Measurements from ENCODE around the gene ACSF3.

- TF ChIP-seq GATA2 (IDR thresholded peaks at IDR 0.05; ENCODE audit: low read depth, low read length) = no peak
- no peak for TF ChIP-seq GATA3 (IDR thresholded peaks at IDR 0.05; ENCODE audit: low read depth, low read length)
These were observed 103.5 kb downstream of the ACSF3 start for GRCh38 chr16:89197033-89197632.

Measured in SH-SY5Y (cell line).